Inferior parietal cortex (tissue), 1 donor: ENCODE measurements around the gene ARHGAP27.
"Not testable (repeated sequence)": the region's sequence is repeated elsewhere in the genome, so short reads cannot be mapped to it uniquely, and the experiment has no call there.

Source experiments
- DNase-seq: peaks from one replicate; pipeline ENCODE4 v3.0.0-alpha.2; 2016; ENCODE audit errors: extremely low spot score

Gene ARHGAP27

GRCh38 chr17:45366691-45367090 is 66.0 kb downstream of the ARHGAP27 start:
- no peak for DNase-seq

- no peak for DNase-seq
Measured at GRCh38 chr17:45366049-45366448, 66.6 kb downstream of the ARHGAP27 start.

- no peak for DNase-seq
Measured at GRCh38 chr17:45364531-45365390, 67.9 kb downstream of the ARHGAP27 start.

GRCh38 chr17:45363498-45363897 is 69.2 kb downstream of the ARHGAP27 start:
- DNase-seq, result no peak

- DNase-seq, result no peak
Measured at GRCh38 chr17:45361976-45362375, 70.7 kb downstream of the ARHGAP27 start.

GRCh38 chr17:45361451-45361850 is 71.2 kb downstream of the ARHGAP27 start:
- no peak for DNase-seq

- no peak for DNase-seq
Measured at GRCh38 chr17:45357364-45357997, 75.2 kb downstream of the ARHGAP27 start.

GRCh38 chr17:45355087-45355486 is 77.6 kb downstream of the ARHGAP27 start:
- DNase-seq, result no peak

GRCh38 chr17:45353043-45353442 is 79.6 kb downstream of the ARHGAP27 start:
- no peak for DNase-seq

GRCh38 chr17:45351831-45352230 is 80.8 kb downstream of the ARHGAP27 start:
- no peak for DNase-seq

GRCh38 chr17:45347444-45347843 is 85.2 kb downstream of the ARHGAP27 start:
- no peak for DNase-seq

- no peak for DNase-seq
Measured at GRCh38 chr17:45346216-45347015, 86.3 kb downstream of the ARHGAP27 start.

- peak; percentile 22 for DNase-seq
Measured at GRCh38 chr17:45345554-45346215, 87.0 kb downstream of the ARHGAP27 start.

GRCh38 chr17:45345246-45345553 is 87.5 kb downstream of the ARHGAP27 start:
- no peak for DNase-seq

- not testable (repeated sequence) for DNase-seq
Measured at GRCh38 chr17:45343967-45344664, 88.6 kb downstream of the ARHGAP27 start.
